ENCODE data around the gene SLC14A1.

DNA sequence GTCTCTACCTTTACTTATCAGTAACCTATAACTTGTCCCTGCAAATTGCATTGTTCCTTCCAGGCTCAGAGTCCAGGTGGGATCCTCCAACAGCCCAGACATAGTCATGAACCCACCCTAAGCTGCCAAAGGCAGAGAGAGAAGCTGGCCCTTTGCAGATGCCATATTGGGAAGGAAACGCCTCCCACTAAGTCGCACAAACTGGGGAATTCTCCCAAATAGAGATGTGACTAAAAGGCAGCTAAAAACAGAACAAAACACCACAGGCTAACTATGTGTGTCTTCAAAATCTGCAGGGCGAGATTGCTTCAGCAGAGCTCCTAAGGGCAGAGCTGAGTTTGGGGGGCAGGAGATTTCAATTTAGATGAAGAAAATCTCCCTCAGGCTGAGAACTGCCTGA lies 63.0 kb downstream of the SLC14A1 start:
- no peak for TF ChIP-seq EZH2 (IDR thresholded peaks at IDR 0.05; ENCODE audit: low read depth, unreplicated experiment)
- no peak for TF ChIP-seq POLR2AphosphoS5 (IDR thresholded peaks at IDR 0.05; ENCODE audit: low read depth)

Data from GM23338 (cell line).